ENCODE results near the gene APPBP2.
"Not testable (repeated sequence)": the region's sequence is repeated elsewhere in the genome, so short reads cannot be mapped to it uniquely, and the experiment has no call there.

Gene APPBP2

DNA sequence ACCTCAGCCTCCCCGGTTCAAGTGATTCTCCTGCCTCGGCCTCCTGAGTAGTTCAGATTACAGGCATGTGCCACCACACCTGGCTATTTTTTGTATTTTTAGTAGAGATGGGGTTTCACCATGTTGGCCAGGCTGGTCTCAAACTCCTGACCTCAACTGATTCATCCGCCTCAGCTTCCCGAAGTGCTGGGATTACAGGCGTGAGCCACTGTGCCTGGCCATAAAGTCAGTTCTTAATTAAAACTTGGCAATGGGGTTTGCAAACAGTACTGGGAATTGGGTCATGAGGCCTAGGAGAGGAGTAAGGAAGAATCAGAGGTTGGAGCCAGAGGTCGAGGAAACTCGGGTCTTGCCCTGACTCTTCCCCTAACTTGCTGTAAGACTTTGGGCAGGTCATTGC lies 95.5 kb downstream of the APPBP2 start:
- not testable (repeated sequence) for DNase-seq

DNA sequence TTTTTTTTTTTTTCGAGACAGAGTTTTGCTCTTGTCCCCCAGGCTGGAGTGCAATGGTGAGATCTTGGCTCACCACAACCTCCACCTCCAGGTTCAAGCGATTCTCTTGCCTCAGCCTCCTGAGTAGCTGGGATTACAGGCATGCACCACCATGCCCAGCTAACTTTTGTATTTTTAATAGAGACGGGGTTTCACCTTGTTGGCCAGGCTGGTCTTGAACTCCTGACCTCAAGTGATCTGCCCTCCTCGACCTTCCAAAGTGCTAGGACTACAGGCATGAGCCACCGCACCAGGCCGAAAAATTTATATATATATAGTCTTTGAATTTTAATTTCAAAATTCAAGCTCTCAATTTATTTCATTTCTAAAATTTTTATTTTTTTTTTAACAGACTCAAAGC lies 97.6 kb downstream of the APPBP2 start:
- not testable (repeated sequence) for DNase-seq

DNA sequence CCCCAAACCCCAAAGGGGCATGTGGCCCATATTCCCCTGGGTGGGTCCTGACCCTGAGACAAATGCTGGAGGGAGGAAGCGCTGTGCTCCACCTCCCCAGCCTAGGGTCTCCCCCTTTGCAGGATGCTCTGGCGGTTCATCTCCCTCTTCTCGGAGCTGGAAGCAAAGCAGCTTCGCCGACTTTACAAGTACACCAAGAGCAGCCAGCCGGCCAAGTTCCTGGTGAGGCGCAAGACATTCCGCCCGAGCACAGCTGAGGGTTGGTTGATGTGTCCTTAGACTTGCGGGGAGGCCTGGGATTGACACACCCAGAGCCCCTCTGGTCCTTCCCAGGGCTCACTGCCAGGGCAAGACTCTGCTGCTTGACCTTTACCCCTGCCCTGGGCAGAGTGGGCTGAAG lies 99.4 kb downstream of the APPBP2 start:
- no peak for DNase-seq

DNA sequence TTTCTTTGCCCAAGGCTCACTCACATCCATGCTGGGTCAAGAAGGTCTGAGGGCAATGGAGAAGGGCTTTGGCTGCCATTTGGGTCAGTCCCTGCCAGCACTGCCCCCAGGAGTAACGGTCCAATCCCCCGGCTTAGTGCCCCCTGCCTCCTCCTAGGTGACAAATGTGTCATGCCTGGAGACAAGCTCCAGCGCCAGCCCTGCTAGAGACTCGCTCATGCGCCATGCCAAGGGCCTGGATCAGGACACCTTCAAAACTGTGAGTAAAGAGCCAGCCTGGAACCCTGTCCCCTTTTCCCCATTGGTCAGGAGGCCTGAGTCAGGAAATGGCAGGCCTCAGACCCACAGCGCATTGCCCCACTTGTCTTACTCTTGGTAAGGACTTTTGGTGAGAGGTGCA lies 100.4 kb downstream of the APPBP2 start:
- no peak for DNase-seq

DNA sequence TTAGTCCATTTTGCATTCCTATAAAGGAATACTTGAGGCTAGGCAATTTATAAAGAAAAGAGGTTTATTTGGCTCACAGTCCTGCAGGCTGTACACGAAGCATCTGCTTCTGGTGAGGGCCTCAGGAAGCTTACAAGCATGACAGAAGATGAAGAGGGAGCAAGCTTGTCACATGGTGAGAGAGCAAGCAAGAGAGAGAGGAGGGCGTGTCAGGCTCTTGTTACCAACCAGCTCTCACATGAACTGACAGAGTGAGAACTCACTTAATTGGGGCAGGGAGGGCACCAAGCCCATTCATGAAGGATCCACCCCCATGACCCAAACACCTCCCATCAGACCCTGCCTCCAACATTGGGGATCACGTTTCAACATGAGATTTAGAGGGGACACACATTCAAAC lies 102.2 kb downstream of the APPBP2 start:
- DNase-seq, result no peak

DNA sequence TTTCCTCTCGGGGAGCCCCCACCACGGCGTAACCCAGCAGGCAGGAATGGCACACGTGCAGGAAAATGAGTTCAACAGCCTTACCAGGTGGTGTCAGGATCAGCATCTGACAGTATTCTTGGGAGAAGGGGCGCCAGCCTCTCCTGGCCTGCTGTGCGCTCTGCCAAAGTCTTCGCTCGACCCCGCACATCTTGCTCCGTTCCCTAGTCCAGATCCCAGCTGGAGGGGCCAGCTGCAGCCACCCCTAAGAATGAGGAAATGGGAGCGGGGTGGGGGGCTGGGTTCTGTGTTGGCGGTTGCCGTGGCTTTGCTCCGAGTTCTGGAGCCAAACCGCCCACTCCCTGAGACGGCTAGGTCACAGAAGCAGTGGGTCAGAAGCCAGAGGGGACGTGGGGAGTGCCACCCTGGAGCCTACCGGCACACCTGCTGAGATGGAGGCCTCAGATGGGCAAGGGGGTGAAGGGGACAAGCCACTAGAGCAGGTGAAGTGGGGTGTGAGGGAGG lies 103.8 kb downstream of the APPBP2 start, which contains the start of gene CHCT1:
CHCT1 (plus strand) TSS at position 328 of the 504 bp plus-strand sequence; CDS start at position 432, 104 bp downstream.
- no peak for DNase-seq

DNA sequence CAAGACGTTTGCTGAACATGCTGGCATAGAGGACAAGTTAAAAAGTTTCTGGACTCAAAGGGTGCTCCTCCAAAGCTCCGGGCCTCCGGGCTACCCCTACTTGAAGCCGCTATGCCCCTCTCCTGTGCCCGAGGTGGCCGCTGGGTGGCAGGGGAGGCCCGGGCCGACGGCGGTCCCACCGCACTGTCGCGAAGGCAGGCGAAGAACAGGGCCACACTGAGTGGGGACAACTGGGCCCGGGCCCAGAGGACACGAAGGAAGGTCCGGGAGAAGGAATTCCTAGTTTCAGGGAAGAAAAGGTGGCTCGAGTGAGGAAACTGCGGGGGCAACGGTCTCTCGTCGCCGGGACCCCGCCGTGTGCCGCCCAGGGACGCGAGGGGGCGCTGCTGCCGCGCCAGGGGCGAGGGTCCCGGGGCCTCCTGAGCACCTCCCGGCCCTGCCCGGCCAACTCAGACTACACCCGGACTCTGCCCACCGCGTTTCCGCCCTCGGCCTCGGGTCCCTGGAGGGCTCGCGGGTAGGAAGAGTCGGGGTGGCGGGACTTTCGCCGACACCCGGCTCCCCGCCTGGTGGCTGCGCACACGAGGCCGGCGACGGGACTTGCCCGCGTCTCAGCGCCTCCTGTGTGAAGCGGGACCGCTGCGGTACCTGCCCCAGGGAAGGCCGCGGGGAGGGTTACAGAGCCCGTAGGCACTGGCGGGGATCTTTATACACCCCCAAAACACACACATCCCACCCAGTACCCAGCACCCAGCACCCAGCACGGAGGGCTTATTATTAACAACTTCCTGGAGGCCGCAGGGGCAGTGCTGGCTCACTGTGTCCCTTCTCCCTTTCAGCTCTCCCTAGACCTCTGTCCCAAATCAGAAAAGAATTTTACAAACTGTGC lies 104.5 kb downstream of the APPBP2 start:
- DNase-seq, result peak; percentile 26

DNA sequence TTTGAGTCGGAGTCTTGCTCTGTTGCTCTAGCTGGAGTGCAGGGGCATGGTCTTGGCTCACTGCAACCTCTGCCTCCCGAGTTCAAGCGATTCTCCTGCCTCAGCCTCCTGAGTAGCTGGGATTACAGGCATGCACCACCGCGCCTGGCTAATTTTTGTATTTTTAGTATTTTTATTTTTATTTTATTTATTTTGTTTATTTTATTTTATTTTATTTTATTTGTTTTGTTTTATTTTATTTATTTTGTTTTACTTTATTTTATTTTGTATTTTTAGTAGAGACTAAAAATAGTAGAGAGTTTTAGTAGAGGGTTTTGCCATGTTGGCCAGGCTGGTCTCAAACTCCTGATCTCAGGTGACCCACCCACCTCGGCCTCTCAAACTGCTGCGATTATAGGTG lies 106.2 kb downstream of the APPBP2 start:
- not testable (repeated sequence) for DNase-seq

DNA sequence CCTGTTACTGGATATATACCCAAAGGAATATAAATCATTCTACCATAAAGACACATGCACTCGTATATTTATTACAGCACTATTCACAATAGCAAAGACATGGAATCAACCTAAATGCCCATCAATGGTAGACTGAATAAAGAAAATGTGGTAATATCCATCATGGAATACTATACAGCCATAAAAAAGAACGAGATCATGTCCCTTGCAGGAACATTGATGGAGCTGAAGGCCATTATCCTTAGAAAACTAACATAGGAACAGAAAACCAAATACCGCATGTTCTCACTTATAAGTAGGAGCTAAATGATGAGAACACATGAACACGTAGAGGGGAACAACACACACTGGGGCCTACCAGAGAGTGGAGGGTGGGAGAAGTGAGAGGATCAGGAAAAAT lies 107.0 kb downstream of the APPBP2 start:
- DNase-seq, result not testable (repeated sequence)

DNA sequence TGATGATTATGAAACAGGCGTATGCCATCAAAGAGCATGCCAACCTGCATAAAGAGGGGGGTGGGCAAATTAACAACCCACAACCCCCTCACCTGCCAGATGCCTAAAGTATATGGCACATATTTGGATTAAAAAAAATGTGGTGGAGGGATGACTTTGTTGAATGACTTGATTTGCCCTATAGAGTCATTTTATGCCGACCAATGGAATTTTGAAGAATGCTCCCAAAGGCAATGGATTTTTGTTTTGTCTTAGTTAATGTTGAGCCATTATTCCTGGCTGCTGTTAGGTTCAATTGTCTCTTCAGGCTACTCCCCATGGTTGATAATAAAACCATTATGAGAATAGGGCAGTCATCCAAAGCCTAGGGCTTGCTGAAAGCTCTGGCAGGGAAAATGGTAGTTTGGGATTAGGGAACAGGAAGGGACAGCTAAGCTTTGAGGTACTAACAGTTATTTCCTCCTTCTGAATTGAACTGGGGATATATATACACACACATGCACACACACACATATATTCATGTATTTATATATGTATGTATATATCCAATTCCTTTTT lies 109.6 kb downstream of the APPBP2 start:
- DNase-seq, result no peak

DNA sequence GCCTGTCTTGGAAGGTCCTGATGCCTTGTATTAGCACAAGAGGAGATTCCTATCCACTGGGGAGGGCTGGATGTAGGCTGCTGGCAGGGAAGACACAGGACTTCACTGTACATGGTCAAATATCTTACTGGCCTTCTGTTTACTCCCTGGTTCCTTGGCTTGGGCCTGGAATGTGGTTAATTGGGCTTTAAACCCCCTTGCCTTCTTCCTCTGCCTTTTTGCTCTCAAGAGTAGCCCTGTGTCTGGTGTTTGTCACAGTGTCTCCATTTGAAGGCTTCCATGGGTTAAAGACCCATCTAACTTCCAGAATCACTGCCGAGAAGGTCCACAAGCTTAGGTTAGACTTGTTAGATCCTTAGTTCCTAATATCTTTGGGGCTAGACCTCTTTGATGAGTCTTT lies 110.9 kb downstream of the APPBP2 start:
- DNase-seq, result no peak

DNA sequence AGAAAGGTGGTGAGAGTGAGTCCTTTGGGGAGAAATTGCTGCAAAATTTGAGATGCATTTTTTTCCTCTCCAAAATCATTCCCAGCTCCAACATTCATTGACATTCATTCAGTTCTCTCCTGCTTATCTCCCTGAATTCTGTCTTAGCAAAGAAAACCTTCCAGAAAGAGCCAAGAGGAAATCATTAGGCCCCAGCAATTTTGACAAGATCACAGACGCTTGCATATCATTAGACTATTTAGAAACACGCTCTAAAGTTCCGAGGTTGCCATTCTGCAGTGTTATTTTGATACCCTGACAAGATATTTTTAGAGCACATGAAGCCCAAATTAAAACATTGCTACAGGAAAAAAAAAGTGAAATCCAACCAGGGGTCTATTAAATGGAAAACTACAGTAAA lies 113.3 kb downstream of the APPBP2 start:
- no peak for DNase-seq

DNA sequence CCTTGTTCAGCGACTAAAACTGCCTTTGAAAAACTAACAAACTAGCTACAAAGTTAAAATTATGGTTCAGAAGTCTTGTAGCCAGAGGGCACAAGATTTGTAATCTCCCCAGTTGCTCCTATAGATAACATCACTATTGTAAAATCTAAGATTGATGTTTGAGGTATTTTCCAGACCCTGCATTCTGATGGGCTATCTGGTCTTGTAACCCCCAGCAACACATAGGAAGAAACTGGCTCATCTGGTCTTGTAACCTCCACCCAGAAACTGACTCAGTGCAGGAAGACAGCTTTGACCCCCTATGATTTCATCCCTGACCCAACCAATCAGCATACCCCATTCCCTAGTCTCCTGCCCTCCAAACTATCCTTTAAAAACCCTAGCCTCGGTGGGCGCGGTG lies 116.0 kb downstream of the APPBP2 start:
- no peak for DNase-seq

DNA sequence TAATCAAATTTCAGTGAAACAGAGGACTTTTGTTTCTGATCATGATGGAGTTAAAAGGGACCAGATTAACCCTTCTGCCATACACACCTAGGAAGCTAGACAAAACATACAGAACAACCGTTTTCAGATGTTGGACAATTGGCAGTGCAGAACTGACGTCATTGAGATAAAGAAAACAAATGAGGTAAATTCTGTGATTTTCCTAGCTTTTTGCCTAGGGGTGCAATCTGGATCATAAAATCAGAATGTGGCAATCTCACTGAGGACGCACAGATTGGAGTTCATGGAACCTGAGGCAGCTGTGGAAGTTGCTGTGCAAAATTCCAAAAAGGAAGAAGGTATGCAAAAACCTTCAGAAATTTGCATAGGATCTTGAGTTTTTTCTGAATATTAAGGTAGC lies 119.2 kb downstream of the APPBP2 start:
- no peak for DNase-seq

DNA sequence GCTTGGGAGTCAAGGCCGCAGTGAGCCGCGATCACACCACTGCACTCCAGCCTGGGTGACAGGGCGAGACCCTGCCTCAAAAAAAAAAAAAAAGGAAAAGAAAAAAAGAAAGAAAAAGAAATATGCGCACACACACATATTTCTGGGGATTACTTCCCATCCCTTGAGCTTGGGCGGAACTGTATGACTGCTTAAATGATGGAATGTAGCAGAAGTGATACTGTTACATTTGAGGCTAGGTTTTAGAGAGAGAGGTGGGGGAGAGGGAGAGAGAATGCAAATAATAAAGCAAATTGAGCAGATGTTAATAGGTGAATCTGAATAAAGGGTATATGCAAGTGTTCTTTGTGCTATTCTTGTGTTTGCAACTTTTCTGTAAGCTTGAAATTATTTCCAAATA lies 122.1 kb downstream of the APPBP2 start:
- DNase-seq, result no peak

DNA sequence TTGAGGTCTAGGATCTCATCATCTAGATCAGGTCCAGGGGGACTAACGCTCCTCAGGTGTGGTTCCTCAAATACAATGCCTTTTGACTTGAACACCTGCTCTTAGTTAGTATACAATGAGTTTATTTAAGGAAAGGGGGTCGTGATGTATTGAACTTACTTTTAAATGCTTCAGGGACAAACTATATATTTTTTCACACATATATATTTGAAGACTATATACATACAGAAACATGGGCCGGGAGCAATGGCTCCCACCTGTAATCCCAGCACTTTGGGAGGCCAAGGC lies 122.6 kb downstream of the APPBP2 start:
- no peak for DNase-seq

DNA sequence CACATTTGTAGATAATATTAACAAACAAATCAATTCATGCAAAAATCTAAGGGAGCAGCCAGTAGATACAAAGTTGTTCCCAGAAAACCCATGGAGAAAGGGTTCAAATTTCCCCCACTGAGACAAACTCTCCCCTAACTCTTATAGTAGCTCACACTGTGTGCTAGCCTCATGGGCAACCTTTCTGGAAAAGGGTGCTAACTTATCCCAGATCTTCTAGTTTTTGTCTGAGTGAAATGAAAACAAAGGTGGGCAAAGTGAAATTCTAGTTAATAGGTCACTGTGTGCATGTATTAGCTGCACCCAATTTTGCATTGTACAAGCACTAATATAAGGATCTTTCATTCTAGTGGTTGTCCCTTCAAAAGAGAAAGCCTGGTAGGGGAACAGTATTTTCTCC lies 124.2 kb downstream of the APPBP2 start:
- no peak for DNase-seq

DNA sequence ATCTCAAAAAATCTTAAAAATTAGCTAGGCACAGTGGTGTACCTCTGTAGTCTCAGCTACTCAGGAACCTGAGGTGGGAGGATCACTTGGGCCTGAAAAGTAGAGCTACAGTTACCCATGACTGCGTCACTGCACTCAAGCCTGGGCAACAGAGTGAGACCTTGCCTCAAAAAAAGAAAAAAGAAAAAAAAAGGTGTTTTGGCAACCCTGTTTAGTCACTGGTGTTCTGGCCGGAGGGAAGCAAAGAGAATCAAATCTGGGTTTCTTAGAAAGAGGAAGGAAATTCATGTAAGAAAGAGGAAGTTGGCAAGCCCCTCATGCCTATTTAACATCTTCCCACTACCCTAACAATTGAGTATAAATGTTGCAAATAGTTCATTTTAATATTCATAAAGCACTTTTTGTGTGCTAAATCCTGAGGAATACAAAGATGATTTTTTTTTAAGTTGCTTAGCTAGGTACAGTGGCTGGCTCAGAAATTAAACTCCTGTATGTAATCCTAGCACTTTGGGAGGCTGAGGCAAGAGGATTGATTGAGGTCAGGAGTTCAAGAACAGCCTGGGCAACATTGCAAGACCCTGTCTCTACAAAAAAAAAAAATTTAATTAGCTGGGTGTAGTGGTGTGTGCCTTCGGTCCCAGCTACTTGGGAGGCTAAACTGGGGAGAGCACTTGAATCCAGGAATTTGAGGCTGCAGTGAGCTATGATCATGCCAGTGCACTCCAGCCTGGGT lies 127.6 kb downstream of the APPBP2 start:
- peak; percentile 97 for DNase-seq

DNA sequence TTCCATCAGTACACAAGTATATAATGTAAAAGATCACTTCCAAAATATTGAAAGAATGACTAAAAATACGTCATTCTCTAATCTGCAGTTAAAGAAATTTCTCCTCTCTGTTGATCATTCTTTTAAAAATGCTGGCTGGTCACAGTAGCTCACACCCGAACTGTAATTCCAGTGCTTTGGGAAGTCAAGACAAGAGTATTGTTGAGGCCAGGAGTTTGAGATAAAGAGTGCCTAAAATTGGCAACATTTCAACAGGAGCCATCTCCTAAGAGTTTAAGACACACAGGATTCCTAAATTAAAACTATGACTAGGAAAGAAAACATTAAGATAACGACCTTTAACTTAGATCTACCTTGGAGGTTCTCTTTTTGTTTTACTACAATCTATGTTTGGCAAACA lies 129.6 kb downstream of the APPBP2 start:
- DNase-seq, result no peak

DNA sequence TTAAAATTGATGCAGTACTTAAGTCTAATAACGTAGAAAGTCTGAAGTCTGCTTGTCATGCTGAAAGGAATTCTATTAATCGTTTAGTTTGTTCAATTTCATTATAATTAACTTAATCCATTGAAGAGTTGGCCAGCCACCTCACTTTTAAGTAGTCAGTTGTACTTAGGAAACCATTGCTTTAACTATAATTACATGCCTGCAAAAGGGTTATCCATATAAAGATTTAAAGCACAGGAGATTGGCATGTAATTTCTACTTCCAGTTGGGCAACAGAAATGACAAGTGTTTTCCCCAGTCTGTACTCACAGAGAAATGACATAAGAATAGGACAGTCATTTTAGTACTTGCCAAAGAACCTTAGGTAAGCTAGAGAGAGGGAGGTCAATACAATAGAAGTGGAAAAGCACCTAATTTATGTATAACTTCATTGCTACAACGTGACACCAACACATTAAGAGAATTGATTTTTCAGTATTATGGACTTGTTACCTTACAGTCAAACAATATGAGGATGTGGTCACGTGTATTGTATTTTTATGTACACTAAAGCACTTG lies 130.5 kb downstream of the APPBP2 start:
- peak; percentile 22 for DNase-seq

DNA sequence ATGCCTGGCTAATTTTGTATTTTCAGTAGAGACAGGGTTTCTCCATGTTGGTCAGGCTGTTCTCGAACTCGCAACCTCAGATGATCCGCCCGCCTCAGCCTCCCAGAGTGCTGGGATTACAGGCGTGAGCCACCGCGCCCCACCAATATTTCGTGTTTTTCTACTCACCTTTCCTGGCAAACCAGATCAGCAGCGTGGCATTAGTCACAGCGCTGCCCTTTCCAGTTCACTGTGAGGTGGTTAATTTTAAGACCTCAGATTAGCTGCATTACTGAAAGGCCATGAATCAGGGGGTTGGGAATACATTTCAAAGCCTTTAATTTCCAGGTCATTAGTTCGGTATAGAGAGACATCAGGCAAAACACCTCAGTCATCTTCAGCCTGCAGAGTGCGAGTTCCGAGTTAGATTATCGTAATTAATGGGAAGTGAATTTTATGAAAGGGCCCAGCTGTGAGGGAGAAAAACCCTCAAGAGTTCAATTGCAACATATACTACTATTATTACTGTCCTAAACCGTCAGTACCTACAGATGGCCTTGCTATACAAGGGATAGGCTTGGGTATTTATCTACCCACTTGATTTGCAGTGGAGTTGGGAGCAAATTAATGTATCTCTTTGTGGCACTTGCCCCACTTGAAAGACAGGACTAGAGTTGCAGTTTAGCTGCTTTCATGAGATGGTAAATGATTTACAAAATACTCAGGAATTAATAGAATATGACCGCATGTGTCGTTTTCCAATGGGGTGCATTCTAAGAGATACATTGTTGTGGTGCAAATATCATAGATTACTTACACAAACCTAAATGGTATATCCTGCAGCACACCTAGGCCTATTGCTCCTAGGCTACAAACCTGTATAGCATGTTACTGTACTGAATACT lies 132.0 kb downstream of the APPBP2 start:
- peak; percentile 23 for DNase-seq

All from GF-D8 (cell line).